ENCODE measurements around the gene PARP15. TPM values are rescaled to one million over a fixed set of nuclear protein-coding genes. Genes with fewer than 3 reads are reported as not detected.

PARP15 gene
- total RNA-seq, 1 donor from 2014 or later = 0.27 TPM

DNA sequence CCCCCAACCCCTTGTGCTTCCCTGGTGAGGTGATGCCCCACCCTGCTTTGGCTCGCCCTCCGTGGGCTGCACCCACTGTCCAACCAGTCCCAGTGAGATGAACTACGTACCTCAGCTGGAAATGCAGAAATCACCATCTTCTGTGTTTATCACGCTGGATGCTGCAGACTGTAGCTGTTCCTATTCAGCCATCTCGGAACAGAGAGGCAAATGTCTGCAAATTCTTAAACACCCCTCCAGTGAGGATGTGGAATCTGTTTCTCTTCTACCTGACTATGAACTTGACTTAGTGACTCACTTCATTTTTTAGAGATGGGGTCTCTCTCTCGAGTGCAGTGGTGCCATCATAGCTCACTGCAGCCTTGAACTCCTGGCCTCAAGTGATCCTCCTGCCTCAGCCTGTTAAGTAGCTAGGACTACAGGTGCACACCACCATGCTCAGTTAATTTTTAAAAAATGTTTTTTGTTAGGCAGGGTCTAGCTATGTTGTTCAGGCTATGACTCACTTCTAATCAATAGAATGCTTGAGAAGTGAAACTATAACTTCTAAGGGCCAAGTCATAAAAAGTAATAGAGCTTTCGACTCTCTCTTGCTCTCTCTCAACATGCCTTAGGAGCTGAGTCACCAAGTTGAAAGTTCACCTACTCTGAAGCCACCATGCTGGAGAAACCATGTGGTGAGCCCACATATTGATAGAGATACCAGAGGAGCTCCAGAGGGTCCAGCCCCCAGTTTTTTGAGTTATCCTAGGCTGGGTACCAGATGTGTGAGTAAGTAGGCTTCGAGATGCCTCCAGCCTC, 91.7 kb downstream of the PARP15 start:
- no peaks in the 10 kb centered on the region for H3K4me1 Mint-ChIP-seq
- no peak overlapping the region for H3K27ac Mint-ChIP-seq
- TF ChIP-seq CTCF (IDR thresholded peaks at IDR 0.05; ENCODE audit: unreplicated experiment) = no peak
- no peaks in the 10 kb centered on the region for H3K27me3 Mint-ChIP-seq (ENCODE audit: low read depth)
- DNase-seq (ENCODE audit: low spot score in 2 of 2, unreplicated experiment in 2 of 2) = no peak
- no peak overlapping the region for H3K4me3 Mint-ChIP-seq
- H3K9me3 Mint-ChIP-seq = peaks cover 4% of the 10 kb centered on the region
- H3K36me3 Mint-ChIP-seq = no peaks in the 10 kb centered on the region

DNA sequence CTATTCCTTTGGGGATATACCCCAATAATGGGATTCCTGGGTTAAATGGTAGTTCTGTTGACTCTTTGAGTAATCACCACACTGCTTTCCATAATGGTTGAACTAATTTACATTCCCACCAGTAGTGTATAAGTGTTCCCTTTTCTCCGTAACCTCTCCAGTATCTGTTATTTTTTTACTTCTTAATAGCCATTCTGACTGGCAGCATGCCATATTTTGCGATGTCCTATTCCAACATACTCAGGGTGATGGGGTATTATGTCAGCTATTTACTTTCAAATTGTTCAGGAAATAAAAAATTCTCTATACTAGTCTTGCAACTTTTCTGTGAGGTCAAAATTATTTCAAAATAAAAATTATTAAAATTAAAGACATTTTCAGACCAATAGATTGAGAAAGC, 94.1 kb downstream of the PARP15 start:
- H3K27ac Mint-ChIP-seq = no peak overlapping the region
- H3K36me3 Mint-ChIP-seq = no peaks in the 10 kb centered on the region
- H3K27me3 Mint-ChIP-seq (ENCODE audit: low read depth) = no peaks in the 10 kb centered on the region
- peaks cover 4% of the 10 kb centered on the region for H3K9me3 Mint-ChIP-seq
- no peak overlapping the region for H3K4me3 Mint-ChIP-seq
- DNase-seq (ENCODE audit: low spot score in 2 of 2, unreplicated experiment in 2 of 2) = no peak
- peaks cover under 1% of the 10 kb centered on the region for H3K4me1 Mint-ChIP-seq
- no peak for TF ChIP-seq CTCF (IDR thresholded peaks at IDR 0.05; ENCODE audit: unreplicated experiment)

DNA sequence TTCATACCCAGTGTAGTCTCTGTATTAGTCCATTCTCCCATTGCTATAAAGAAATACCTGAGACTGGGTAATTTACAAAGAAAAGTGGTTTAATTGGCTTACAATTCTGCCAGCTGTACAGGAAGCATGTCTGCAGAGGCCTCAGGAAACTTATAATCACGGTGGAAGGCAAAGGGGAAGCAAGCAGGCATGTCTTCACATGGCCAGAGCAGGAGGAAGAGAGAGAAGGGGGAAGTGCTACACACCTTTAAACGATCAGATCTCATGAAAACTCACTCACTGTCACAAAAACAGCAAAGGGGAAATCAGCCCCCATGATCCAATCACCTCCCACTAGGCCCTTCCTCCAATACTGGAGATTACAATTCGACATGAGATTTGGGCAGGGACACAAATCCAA, 96.9 kb downstream of the PARP15 start:
- Mint-ChIP-seq H3K4me3 (no peak overlapping the region), H3K36me3 (no peaks in the 10 kb centered on the region)

DNA sequence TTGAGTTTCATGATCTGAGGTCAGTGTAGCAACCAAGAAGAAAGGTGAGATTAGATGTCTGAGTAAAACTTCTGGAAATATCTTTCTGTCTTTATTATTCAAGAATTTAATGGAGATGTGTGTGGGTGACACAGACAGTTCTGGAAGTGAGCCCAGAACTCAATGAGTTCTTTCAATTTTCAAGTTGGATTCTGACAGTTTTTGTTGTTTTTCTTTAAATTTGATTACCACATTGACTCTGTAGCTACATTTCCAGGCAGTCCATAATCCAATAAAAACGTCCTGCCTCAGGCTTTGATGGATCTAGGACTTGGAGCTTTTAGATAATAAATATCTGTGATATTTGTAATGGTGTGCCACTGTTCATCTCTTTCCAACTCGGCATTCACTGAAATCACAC, 99.3 kb downstream of the PARP15 start:
- DNase-seq (ENCODE audit: low spot score in 2 of 2, unreplicated experiment in 2 of 2) = no peak
- Mint-ChIP-seq H3K9me3 (no peaks in the 10 kb centered on the region), H3K4me1 (peaks cover 32% of the 10 kb centered on the region), H3K36me3 (no peaks in the 10 kb centered on the region), H3K27me3 (ENCODE audit: low read depth) (no peaks in the 10 kb centered on the region), H3K27ac (peak overlapping the region; percentile 11), H3K4me3 (no peak overlapping the region)
- TF ChIP-seq CTCF (IDR thresholded peaks at IDR 0.05; ENCODE audit: unreplicated experiment) = no peak

More for the DNA sequence above, 96.9 kb downstream of the PARP15 start:
- Mint-ChIP-seq H3K27me3 (ENCODE audit: low read depth) (no peaks in the 10 kb centered on the region), H3K9me3 (no peaks in the 10 kb centered on the region), H3K4me1 (peaks cover 11% of the 10 kb centered on the region), H3K27ac (no peak overlapping the region)
- no peak for TF ChIP-seq CTCF (IDR thresholded peaks at IDR 0.05; ENCODE audit: unreplicated experiment)
- DNase-seq (ENCODE audit: low spot score in 2 of 2, unreplicated experiment in 2 of 2) = no peak

GRCh38 chr3:122677216-122677615, 99.8 kb downstream of the PARP15 start:
- Mint-ChIP-seq H3K36me3 (no peaks in the 10 kb centered on the region), H3K4me1 (peaks cover 37% of the 10 kb centered on the region), H3K27ac (peak overlapping the region; percentile 11), H3K27me3 (ENCODE audit: low read depth) (no peaks in the 10 kb centered on the region), H3K4me3 (no peak overlapping the region), H3K9me3 (no peaks in the 10 kb centered on the region)
- no peak for DNase-seq (ENCODE audit: low spot score in 2 of 2, unreplicated experiment in 2 of 2)
- TF ChIP-seq CTCF (IDR thresholded peaks at IDR 0.05; ENCODE audit: unreplicated experiment) = no peak
